ENCODE results near the gene MBD2.

The MBD2 gene

DNA sequence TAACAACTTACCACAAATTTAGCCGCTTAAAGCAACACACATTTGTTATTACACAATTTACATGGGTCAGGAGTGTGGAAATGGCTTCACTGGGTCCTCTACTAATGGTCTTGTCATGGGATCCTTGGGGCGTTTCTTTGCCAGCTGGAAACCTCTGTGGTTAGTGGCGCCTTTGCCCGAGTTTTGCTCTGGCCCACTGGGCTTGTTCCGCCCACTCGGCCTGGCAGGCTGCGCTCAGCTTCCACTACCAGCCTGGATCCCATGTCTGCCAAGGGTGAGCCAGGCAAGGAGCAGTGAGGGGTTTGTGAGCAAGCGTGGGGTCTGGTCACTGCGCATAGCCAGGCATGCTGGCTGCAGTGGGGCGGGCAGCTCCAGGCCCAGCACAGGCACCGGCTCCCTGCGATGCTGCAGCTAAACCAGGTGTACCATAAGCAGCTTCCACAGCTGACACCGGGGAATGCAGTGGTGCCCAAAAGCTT, 16.2 kb upstream of the MBD2 start:
- Histone ChIP-seq H3K4me3 (ENCODE audit: low read depth in 1 of 2, low read length in 1 of 2) (peak overlapping the region in 1 of 2 experiments; percentile 35), H3K27ac (peak overlapping the region; percentile 80), H3K36me3 (no peaks in the 10 kb centered on the region), H3K9me3 (no peaks in the 10 kb centered on the region), H3K27me3 (no peaks in the 10 kb centered on the region), H3K4me1 (ENCODE audit: control insufficient read depth in 1 of 2, insufficient read depth in 1 of 2, low read depth in 1 of 2, low read length in 1 of 2) (peaks cover 43 to 44% of the 10 kb centered on the region in 2 experiments)
- TF ChIP-seq, protein P1, sequence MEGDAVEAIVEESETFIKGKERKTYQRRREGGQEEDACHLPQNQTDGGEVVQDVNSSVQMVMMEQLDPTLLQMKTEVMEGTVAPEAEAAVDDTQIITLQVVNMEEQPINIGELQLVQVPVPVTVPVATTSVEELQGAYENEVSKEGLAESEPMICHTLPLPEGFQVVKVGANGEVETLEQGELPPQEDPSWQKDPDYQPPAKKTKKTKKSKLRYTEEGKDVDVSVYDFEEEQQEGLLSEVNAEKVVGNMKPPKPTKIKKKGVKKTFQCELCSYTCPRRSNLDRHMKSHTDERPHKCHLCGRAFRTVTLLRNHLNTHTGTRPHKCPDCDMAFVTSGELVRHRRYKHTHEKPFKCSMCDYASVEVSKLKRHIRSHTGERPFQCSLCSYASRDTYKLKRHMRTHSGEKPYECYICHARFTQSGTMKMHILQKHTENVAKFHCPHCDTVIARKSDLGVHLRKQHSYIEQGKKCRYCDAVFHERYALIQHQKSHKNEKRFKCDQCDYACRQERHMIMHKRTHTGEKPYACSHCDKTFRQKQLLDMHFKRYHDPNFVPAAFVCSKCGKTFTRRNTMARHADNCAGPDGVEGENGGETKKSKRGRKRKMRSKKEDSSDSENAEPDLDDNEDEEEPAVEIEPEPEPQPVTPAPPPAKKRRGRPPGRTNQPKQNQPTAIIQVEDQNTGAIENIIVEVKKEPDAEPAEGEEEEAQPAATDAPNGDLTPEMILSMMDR (IDR thresholded peaks at IDR 0.05) = no peak

DNA sequence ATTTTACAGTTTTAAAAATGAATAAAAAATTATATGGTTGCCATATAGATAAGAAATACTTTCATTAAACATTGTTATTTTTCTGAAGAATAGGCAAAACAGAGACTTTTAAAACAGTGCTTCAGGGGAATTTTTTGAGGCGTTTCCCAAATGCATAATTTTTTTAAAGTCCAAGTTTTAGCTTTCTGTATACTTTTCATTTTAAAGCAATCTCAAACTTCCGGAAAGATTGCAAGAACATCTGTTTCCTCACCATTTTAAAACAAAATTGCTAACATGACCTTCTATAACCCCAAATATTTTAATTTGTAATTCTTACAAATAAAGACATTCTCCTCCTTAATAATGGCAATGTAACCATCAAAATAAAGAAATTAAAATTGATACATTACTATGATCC, 15.1 kb upstream of the MBD2 start:
- Histone ChIP-seq H3K27me3 (no peaks in the 10 kb centered on the region), H3K9me3 (no peaks in the 10 kb centered on the region), H3K4me1 (ENCODE audit: control insufficient read depth in 1 of 2, insufficient read depth in 1 of 2, low read depth in 1 of 2, low read length in 1 of 2) (peaks cover 43 to 44% of the 10 kb centered on the region in 2 experiments), H3K36me3 (no peaks in the 10 kb centered on the region), H3K27ac (peak overlapping the region; percentile 80), H3K4me3 (ENCODE audit: low read depth in 1 of 2, low read length in 1 of 2) (peak overlapping the region; percentile 15 to 35)
- TF ChIP-seq, protein P1 (IDR thresholded peaks at IDR 0.05) = no peak

DNA sequence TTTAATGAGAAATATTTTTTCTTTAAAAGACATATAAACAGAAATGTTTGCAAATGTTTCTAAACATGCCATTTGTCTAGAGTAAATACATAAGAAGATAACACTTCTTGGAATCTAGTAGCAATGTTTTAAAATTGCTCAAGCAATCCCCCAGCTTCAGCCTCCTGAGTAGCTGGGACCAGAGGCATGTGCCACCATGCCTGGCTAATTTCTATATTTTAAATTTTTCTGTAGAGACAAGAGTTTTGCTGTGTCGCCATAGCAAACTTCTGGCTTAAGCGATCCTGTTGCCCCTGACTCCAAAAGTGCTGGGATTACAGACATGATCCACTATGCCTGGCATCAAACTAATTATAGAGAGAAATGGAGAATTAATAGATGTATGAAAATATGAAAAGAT, 14.6 kb upstream of the MBD2 start:
- TF ChIP-seq, protein P1 (IDR thresholded peaks at IDR 0.05) = no peak
- H3K27ac ChIP-seq = peak overlapping the region; percentile 80
- H3K4me3 ChIP-seq (ENCODE audit: low read depth in 1 of 2, low read length in 1 of 2) = peak overlapping the region in 1 of 2 experiments; percentile 35

DNA sequence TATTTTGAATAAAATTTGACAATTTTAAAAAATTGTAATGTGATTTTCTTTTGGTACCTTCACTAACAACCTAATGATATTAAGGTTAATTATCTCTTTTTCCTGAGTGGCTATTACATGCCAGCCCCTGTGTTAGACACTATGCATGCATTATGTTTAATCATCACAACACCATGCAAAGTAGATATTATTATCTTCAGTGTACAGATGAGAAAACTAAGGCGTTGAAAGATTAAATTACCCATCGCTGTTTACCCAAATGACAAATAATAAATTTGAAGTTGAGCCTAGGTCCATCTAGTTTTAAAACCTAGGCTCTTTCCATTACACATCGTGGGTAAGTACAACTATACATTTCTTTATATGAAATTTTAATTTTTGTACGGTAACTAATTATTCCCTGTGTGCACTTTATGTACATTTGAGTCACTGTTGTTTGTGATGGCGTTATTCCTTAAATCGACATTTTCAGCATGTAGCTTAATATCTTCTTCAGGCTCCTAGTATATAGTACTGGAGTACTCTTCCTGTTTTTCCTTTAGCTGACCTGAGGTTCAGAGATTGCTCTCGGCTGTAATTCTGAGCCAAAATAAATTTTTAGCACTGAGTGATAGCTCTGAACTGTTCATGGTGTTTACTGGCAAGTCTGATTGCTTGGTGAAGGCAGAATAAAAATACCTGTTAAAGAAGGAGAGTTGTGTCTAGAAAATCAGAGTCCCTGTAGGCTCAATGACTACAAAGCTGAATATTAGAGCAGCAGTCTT, 13.9 kb upstream of the MBD2 start:
- H3K4me1 ChIP-seq (ENCODE audit: control insufficient read depth in 1 of 2, insufficient read depth in 1 of 2, low read depth in 1 of 2, low read length in 1 of 2) = peaks cover 43 to 44% of the 10 kb centered on the region in 2 experiments
- no peaks in the 10 kb centered on the region for H3K36me3 ChIP-seq
- TF ChIP-seq, protein P1 (IDR thresholded peaks at IDR 0.05) = no peak
- peak overlapping the region; percentile 80 for H3K27ac ChIP-seq
- H3K9me3 ChIP-seq = no peaks in the 10 kb centered on the region
- H3K4me3 ChIP-seq (ENCODE audit: low read depth in 1 of 2, low read length in 1 of 2) = no peak overlapping the region
- no peaks in the 10 kb centered on the region for H3K27me3 ChIP-seq

More for the DNA sequence above, 14.6 kb upstream of the MBD2 start:
- Histone ChIP-seq H3K9me3 (no peaks in the 10 kb centered on the region), H3K36me3 (no peaks in the 10 kb centered on the region), H3K27me3 (no peaks in the 10 kb centered on the region), H3K4me1 (ENCODE audit: control insufficient read depth in 1 of 2, insufficient read depth in 1 of 2, low read depth in 1 of 2, low read length in 1 of 2) (peaks cover 43 to 44% of the 10 kb centered on the region in 2 experiments)

DNA sequence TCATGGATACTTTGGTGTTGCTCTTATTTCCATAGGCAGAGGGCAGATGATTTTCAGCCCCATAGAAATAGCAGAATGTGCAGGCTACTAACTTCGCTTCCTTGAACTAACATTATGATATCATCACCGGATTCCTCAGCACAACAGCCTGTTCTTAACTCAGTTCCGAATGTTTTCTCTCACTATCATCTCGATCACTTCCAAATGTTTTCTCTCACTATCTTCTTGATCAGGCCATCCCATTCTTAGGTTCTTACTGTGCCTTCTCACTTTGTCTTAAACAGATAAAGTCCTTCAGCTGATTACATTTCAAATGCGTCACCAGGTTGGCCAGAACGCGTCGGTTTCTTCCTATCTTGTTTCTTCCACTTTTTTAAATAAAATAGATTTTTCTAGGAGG, 11.4 kb upstream of the MBD2 start:
- H3K4me1 ChIP-seq (ENCODE audit: control insufficient read depth in 1 of 2, insufficient read depth in 1 of 2, low read depth in 1 of 2, low read length in 1 of 2) = peaks cover 31 to 32% of the 10 kb centered on the region in 2 experiments

More for the DNA sequence above, 11.4 kb upstream of the MBD2 start:
- H3K36me3 ChIP-seq = no peaks in the 10 kb centered on the region
- H3K9me3 ChIP-seq = no peaks in the 10 kb centered on the region
- TF ChIP-seq, protein P1 (IDR thresholded peaks at IDR 0.05) = no peak
- H3K4me3 ChIP-seq (ENCODE audit: low read depth in 1 of 2, low read length in 1 of 2) = no peak overlapping the region
- no peak overlapping the region for H3K27ac ChIP-seq
- no peaks in the 10 kb centered on the region for H3K27me3 ChIP-seq
